ENCODE results near the gene EDN3. TPM values are rescaled to one million over a fixed set of nuclear protein-coding genes. Genes with fewer than 3 reads are reported as not detected.

EDN3 gene
- total RNA-seq, 1 experiment from 2014 or later = not detected

DNA sequence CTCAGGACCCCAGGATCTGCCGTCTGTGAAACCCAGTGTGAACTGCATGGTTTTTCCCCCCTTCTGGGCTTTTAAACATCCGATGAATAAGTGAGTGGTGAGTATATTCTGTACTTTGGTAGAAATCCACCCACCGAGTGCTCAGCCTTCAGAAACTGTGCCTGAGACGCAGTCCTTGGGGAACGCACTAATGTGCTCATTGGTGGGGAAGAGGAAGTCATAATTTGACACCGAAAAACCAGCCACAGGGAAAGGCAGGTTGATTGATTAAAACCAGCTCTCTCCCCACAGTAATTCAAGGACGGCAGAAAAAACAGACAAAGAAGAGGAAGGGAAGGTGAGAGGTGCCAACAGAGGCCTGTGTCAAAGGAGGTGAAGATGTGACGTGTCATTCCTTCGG lies 21.7 kb downstream of the EDN3 start:
- Histone ChIP-seq H3K36me3 (ENCODE audit: control insufficient read depth in 1 of 2, insufficient read depth in 2 of 2, low read length in 2 of 2) (no peaks in the 10 kb centered on the region), H3K27me3 (ENCODE audit: insufficient read depth, low read length) (peaks cover 19% of the 10 kb centered on the region; the same call in 1 of the 2 replicates), H4K20me1 (ENCODE audit: insufficient read depth) (no peaks in the 10 kb centered on the region), H3K9ac (ENCODE audit: low read length) (no peak overlapping the region), H2AFZ (ENCODE audit: low read depth, low read length, poor library complexity, severe bottlenecking) (no peak overlapping the region), H3K9me2 (ENCODE audit: insufficient read depth) (no peaks in the 10 kb centered on the region), H3K9me3 (ENCODE audit: control insufficient read depth in 1 of 2, insufficient read depth in 1 of 2, low read depth in 1 of 2, low read length in 2 of 2) (no peaks in the 10 kb centered on the region), H3K27ac (ENCODE audit: low read depth, low read length) (no peak overlapping the region), H3K4me3 (replicated peaks in 1 of 2; ENCODE audit: low read depth in 1 of 2, low read length in 2 of 2) (no peak overlapping the region), H3K4me2 (ENCODE audit: low read length) (no peak overlapping the region), H3K4me1 (ENCODE audit: control insufficient read depth in 1 of 2, insufficient read depth in 2 of 2, low read length in 2 of 2) (no peaks in the 10 kb centered on the region), H3K79me2 (ENCODE audit: insufficient read depth, low read length) (no peaks in the 10 kb centered on the region)
- BruUV-seq (replicated peaks) = no TSS peak
- intact Hi-C loops (cut with micrococcal nuclease) = no loop called here
- no peak for TF ChIP-seq ZFX (IDR thresholded peaks at IDR 0.05)
- TF ChIP-seq, protein P1, sequence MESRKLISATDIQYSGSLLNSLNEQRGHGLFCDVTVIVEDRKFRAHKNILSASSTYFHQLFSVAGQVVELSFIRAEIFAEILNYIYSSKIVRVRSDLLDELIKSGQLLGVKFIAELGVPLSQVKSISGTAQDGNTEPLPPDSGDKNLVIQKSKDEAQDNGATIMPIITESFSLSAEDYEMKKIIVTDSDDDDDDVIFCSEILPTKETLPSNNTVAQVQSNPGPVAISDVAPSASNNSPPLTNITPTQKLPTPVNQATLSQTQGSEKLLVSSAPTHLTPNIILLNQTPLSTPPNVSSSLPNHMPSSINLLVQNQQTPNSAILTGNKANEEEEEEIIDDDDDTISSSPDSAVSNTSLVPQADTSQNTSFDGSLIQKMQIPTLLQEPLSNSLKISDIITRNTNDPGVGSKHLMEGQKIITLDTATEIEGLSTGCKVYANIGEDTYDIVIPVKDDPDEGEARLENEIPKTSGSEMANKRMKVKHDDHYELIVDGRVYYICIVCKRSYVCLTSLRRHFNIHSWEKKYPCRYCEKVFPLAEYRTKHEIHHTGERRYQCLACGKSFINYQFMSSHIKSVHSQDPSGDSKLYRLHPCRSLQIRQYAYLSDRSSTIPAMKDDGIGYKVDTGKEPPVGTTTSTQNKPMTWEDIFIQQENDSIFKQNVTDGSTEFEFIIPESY (IDR thresholded peaks at IDR 0.05; ENCODE audit: extremely low read depth, insufficient replicate concordance, low read length) = no peak
- no peak for TF ChIP-seq SP1 (IDR thresholded peaks at IDR 0.05; ENCODE audit: low read depth)
- TF ChIP-seq REST (IDR thresholded peaks at IDR 0.05; ENCODE audit: low read depth) = no peak
- TF ChIP-seq JUND (IDR thresholded peaks at IDR 0.05) = no peak
- TF ChIP-seq CBX3 (IDR thresholded peaks at IDR 0.05; ENCODE audit: low read depth) = no peak
- TF ChIP-seq ELF1 (IDR thresholded peaks at IDR 0.05; ENCODE audit: borderline replicate concordance, low read depth) = no peak
- TF ChIP-seq EZH2 (IDR thresholded peaks at IDR 0.05) = no peak
- TF ChIP-seq ZNF274 (IDR thresholded peaks at IDR 0.05; ENCODE audit: low read depth, low read length) = no peak
- TF ChIP-seq, protein P2, sequence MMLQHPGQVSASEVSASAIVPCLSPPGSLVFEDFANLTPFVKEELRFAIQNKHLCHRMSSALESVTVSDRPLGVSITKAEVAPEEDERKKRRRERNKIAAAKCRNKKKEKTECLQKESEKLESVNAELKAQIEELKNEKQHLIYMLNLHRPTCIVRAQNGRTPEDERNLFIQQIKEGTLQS (IDR thresholded peaks at IDR 0.05) = no peak
- no peak for TF ChIP-seq POLR2A (IDR thresholded peaks at IDR 0.05; ENCODE audit: borderline replicate concordance, extremely low read depth, insufficient read depth, insufficient read length)
- TF ChIP-seq FOSL1 (IDR thresholded peaks at IDR 0.05; ENCODE audit: low read depth) = no peak
- TF ChIP-seq POLR2AphosphoS5 (IDR thresholded peaks at IDR 0.05; ENCODE audit: low read depth, low read length) = no peak
- TF ChIP-seq, protein P3, sequence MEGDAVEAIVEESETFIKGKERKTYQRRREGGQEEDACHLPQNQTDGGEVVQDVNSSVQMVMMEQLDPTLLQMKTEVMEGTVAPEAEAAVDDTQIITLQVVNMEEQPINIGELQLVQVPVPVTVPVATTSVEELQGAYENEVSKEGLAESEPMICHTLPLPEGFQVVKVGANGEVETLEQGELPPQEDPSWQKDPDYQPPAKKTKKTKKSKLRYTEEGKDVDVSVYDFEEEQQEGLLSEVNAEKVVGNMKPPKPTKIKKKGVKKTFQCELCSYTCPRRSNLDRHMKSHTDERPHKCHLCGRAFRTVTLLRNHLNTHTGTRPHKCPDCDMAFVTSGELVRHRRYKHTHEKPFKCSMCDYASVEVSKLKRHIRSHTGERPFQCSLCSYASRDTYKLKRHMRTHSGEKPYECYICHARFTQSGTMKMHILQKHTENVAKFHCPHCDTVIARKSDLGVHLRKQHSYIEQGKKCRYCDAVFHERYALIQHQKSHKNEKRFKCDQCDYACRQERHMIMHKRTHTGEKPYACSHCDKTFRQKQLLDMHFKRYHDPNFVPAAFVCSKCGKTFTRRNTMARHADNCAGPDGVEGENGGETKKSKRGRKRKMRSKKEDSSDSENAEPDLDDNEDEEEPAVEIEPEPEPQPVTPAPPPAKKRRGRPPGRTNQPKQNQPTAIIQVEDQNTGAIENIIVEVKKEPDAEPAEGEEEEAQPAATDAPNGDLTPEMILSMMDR (IDR thresholded peaks at IDR 0.05 in 2 of 3, conservative IDR thresholded peaks at IDR 0.05 in 1 of 3; ENCODE audit: borderline replicate concordance in 1 of 3, insufficient read depth in 1 of 3, low read depth in 2 of 3, low read length in 2 of 3) = no peak
- no peak for TF ChIP-seq SIN3A (IDR thresholded peaks at IDR 0.05; ENCODE audit: low read depth)
- no peak for TF ChIP-seq TCF7L2 (IDR thresholded peaks at IDR 0.05; ENCODE audit: borderline replicate concordance, extremely low read depth, insufficient read depth, insufficient read length)
- CTCF ChIA-PET = no interaction called here
- RAD21 ChIA-PET (ENCODE audit: low non-redundant PET in 1 of 2, low total read pairs in 2 of 2, uncharacterized antibody in 2 of 2, unreplicated experiment in 2 of 2) = no interaction called here
- ATAC-seq = no peak
- no peak for DNase-seq (ENCODE audit: low read depth, low spot score)
- POLR2A ChIA-PET = no interaction called here

Measured in HCT116 (cell line).